ENCODE results near the gene ETV1.
"Not testable (repeated sequence)": the region's sequence is repeated elsewhere in the genome, so short reads cannot be mapped to it uniquely, and the experiment has no call there.

The ETV1 gene

GRCh38 chr7:13918333-13918732, 71.1 kb downstream of the ETV1 start:
- not testable (repeated sequence) for H3K4me3 ChIP-seq (ENCODE audit: low read depth, low read length); H3K27me3 ChIP-seq (ENCODE audit: control insufficient read depth, insufficient read depth, low read length); H3K9me3 ChIP-seq (ENCODE audit: control insufficient read depth, insufficient read depth, low read length); H3K4me1 ChIP-seq (ENCODE audit: control insufficient read depth, insufficient read depth, low read length); H3K36me3 ChIP-seq (ENCODE audit: control insufficient read depth, insufficient read depth, low read length); H3K9ac ChIP-seq (ENCODE audit: low read depth, low read length)

- H3K36me3 ChIP-seq (ENCODE audit: control insufficient read depth, insufficient read depth, low read length); H3K4me1 ChIP-seq (ENCODE audit: control insufficient read depth, insufficient read depth, low read length); H3K9me3 ChIP-seq (ENCODE audit: control insufficient read depth, insufficient read depth, low read length); H3K9ac ChIP-seq (ENCODE audit: low read depth, low read length); H3K27me3 ChIP-seq (ENCODE audit: control insufficient read depth, insufficient read depth, low read length); H3K4me3 ChIP-seq (ENCODE audit: low read depth, low read length): not testable (repeated sequence)
Observed at GRCh38 chr7:13917103-13917502, 72.4 kb downstream of the ETV1 start.

- Histone ChIP-seq H3K9ac (ENCODE audit: low read depth, low read length) (no peak overlapping the region), H3K36me3 (ENCODE audit: control insufficient read depth, insufficient read depth, low read length) (no peaks in the 10 kb centered on the region), H3K27me3 (ENCODE audit: control insufficient read depth, insufficient read depth, low read length) (no peaks in the 10 kb centered on the region), H3K4me1 (ENCODE audit: control insufficient read depth, insufficient read depth, low read length) (no peaks in the 10 kb centered on the region), H3K4me3 (ENCODE audit: low read depth, low read length) (no peak overlapping the region), H3K9me3 (ENCODE audit: control insufficient read depth, insufficient read depth, low read length) (no peaks in the 10 kb centered on the region)
Observed at GRCh38 chr7:13915891-13916290, 73.6 kb downstream of the ETV1 start.

- Histone ChIP-seq H3K4me3 (ENCODE audit: low read depth, low read length) (no peak overlapping the region), H3K27me3 (ENCODE audit: control insufficient read depth, insufficient read depth, low read length) (no peaks in the 10 kb centered on the region), H3K36me3 (ENCODE audit: control insufficient read depth, insufficient read depth, low read length) (no peaks in the 10 kb centered on the region), H3K9ac (ENCODE audit: low read depth, low read length) (no peak overlapping the region), H3K9me3 (ENCODE audit: control insufficient read depth, insufficient read depth, low read length) (no peaks in the 10 kb centered on the region), H3K4me1 (ENCODE audit: control insufficient read depth, insufficient read depth, low read length) (peaks cover 6% of the 10 kb centered on the region)
Observed at GRCh38 chr7:13912715-13913278, 76.7 kb downstream of the ETV1 start.

GRCh38 chr7:13911909-13912308, 77.6 kb downstream of the ETV1 start:
- Histone ChIP-seq H3K27me3 (ENCODE audit: control insufficient read depth, insufficient read depth, low read length) (no peaks in the 10 kb centered on the region), H3K4me1 (ENCODE audit: control insufficient read depth, insufficient read depth, low read length) (peaks cover 6% of the 10 kb centered on the region), H3K9ac (ENCODE audit: low read depth, low read length) (no peak overlapping the region), H3K36me3 (ENCODE audit: control insufficient read depth, insufficient read depth, low read length) (no peaks in the 10 kb centered on the region), H3K9me3 (ENCODE audit: control insufficient read depth, insufficient read depth, low read length) (no peaks in the 10 kb centered on the region), H3K4me3 (ENCODE audit: low read depth, low read length) (no peak overlapping the region)

GRCh38 chr7:13910805-13911551, 78.5 kb downstream of the ETV1 start:
- Histone ChIP-seq H3K4me1 (ENCODE audit: control insufficient read depth, insufficient read depth, low read length) (peaks cover 6% of the 10 kb centered on the region), H3K9me3 (ENCODE audit: control insufficient read depth, insufficient read depth, low read length) (no peaks in the 10 kb centered on the region), H3K36me3 (ENCODE audit: control insufficient read depth, insufficient read depth, low read length) (no peaks in the 10 kb centered on the region), H3K9ac (ENCODE audit: low read depth, low read length) (no peak overlapping the region), H3K4me3 (ENCODE audit: low read depth, low read length) (no peak overlapping the region), H3K27me3 (ENCODE audit: control insufficient read depth, insufficient read depth, low read length) (no peaks in the 10 kb centered on the region)

GRCh38 chr7:13908667-13909397, 80.6 kb downstream of the ETV1 start:
- Histone ChIP-seq H3K27me3 (ENCODE audit: control insufficient read depth, insufficient read depth, low read length) (no peaks in the 10 kb centered on the region), H3K9me3 (ENCODE audit: control insufficient read depth, insufficient read depth, low read length) (no peaks in the 10 kb centered on the region), H3K4me1 (ENCODE audit: control insufficient read depth, insufficient read depth, low read length) (peaks cover 6% of the 10 kb centered on the region), H3K4me3 (ENCODE audit: low read depth, low read length) (no peak overlapping the region), H3K36me3 (ENCODE audit: control insufficient read depth, insufficient read depth, low read length) (no peaks in the 10 kb centered on the region), H3K9ac (ENCODE audit: low read depth, low read length) (no peak overlapping the region)

GRCh38 chr7:13907831-13908230, 81.6 kb downstream of the ETV1 start:
- no peaks in the 10 kb centered on the region for H3K27me3 ChIP-seq (ENCODE audit: control insufficient read depth, insufficient read depth, low read length)
- H3K36me3 ChIP-seq (ENCODE audit: control insufficient read depth, insufficient read depth, low read length) = no peaks in the 10 kb centered on the region
- H3K9ac ChIP-seq (ENCODE audit: low read depth, low read length) = no peak overlapping the region
- H3K9me3 ChIP-seq (ENCODE audit: control insufficient read depth, insufficient read depth, low read length) = no peaks in the 10 kb centered on the region
- H3K4me3 ChIP-seq (ENCODE audit: low read depth, low read length) = no peak overlapping the region
- H3K4me1 ChIP-seq (ENCODE audit: control insufficient read depth, insufficient read depth, low read length) = peaks cover 6% of the 10 kb centered on the region

GRCh38 chr7:13904689-13905088, 84.8 kb downstream of the ETV1 start:
- Histone ChIP-seq H3K27me3 (ENCODE audit: control insufficient read depth, insufficient read depth, low read length) (no peaks in the 10 kb centered on the region), H3K4me3 (ENCODE audit: low read depth, low read length) (no peak overlapping the region), H3K9me3 (ENCODE audit: control insufficient read depth, insufficient read depth, low read length) (no peaks in the 10 kb centered on the region), H3K9ac (ENCODE audit: low read depth, low read length) (no peak overlapping the region), H3K4me1 (ENCODE audit: control insufficient read depth, insufficient read depth, low read length) (peaks cover 6% of the 10 kb centered on the region), H3K36me3 (ENCODE audit: control insufficient read depth, insufficient read depth, low read length) (no peaks in the 10 kb centered on the region)

GRCh38 chr7:13904007-13904406, 85.5 kb downstream of the ETV1 start:
- Histone ChIP-seq H3K27me3 (ENCODE audit: control insufficient read depth, insufficient read depth, low read length) (no peaks in the 10 kb centered on the region), H3K36me3 (ENCODE audit: control insufficient read depth, insufficient read depth, low read length) (no peaks in the 10 kb centered on the region), H3K4me1 (ENCODE audit: control insufficient read depth, insufficient read depth, low read length) (peaks cover 3% of the 10 kb centered on the region), H3K4me3 (ENCODE audit: low read depth, low read length) (no peak overlapping the region), H3K9ac (ENCODE audit: low read depth, low read length) (no peak overlapping the region), H3K9me3 (ENCODE audit: control insufficient read depth, insufficient read depth, low read length) (no peaks in the 10 kb centered on the region)

GRCh38 chr7:13901577-13901976, 87.9 kb downstream of the ETV1 start:
- no peak overlapping the region for H3K9ac ChIP-seq (ENCODE audit: low read depth, low read length)
- H3K27me3 ChIP-seq (ENCODE audit: control insufficient read depth, insufficient read depth, low read length) = no peaks in the 10 kb centered on the region
- no peaks in the 10 kb centered on the region for H3K9me3 ChIP-seq (ENCODE audit: control insufficient read depth, insufficient read depth, low read length)
- H3K36me3 ChIP-seq (ENCODE audit: control insufficient read depth, insufficient read depth, low read length) = no peaks in the 10 kb centered on the region
- no peaks in the 10 kb centered on the region for H3K4me1 ChIP-seq (ENCODE audit: control insufficient read depth, insufficient read depth, low read length)
- H3K4me3 ChIP-seq (ENCODE audit: low read depth, low read length) = no peak overlapping the region
